Amniotic epithelial cell (primary cell): ENCODE measurements around the gene TET3.

Experiments
- DNase-seq: peaks from one replicate; pipeline ENCODE4 v3.0.0-alpha.2; 2010; ENCODE audit warnings: low read depth

Gene TET3

GRCh38 chr2:74005786-74006185 lies 21.1 kb downstream of the TET3 start:
- DNase-seq, result no peak

GRCh38 chr2:74006459-74006858 lies 21.7 kb downstream of the TET3 start:
- DNase-seq, result no peak

- DNase-seq, result no peak
Observed at GRCh38 chr2:74007121-74007520, 22.4 kb downstream of the TET3 start.

GRCh38 chr2:74007711-74008110 lies 23.0 kb downstream of the TET3 start:
- no peak for DNase-seq

- peak; percentile 62 for DNase-seq
Observed at GRCh38 chr2:74008761-74009395, 24.2 kb downstream of the TET3 start.

GRCh38 chr2:74009577-74009976 lies 24.9 kb downstream of the TET3 start:
- DNase-seq, result no peak

- DNase-seq, result no peak
Observed at GRCh38 chr2:74010087-74010541, 25.4 kb downstream of the TET3 start.

- DNase-seq, result no peak
Observed at GRCh38 chr2:74011246-74011645, 26.5 kb downstream of the TET3 start.

- no peak for DNase-seq
Observed at GRCh38 chr2:74014813-74015212, 30.1 kb downstream of the TET3 start.

GRCh38 chr2:74017223-74017622 lies 32.5 kb downstream of the TET3 start:
- DNase-seq, result no peak

GRCh38 chr2:74019516-74019915 lies 34.8 kb downstream of the TET3 start:
- DNase-seq, result no peak

GRCh38 chr2:74020702-74021406 lies 36.1 kb downstream of the TET3 start:
- DNase-seq, result peak; percentile 79

GRCh38 chr2:74021407-74021755 lies 36.7 kb downstream of the TET3 start:
- DNase-seq, result no peak

GRCh38 chr2:74024216-74024615 lies 39.5 kb downstream of the TET3 start:
- DNase-seq, result no peak

- no peak for DNase-seq
Observed at GRCh38 chr2:74025971-74026612, 41.4 kb downstream of the TET3 start.

- no peak for DNase-seq
Observed at GRCh38 chr2:74026687-74027241, 42.1 kb downstream of the TET3 start.

- DNase-seq, result no peak
Observed at GRCh38 chr2:74027496-74027895, 42.8 kb downstream of the TET3 start.

GRCh38 chr2:74028290-74028689 lies 43.6 kb downstream of the TET3 start:
- no peak for DNase-seq

GRCh38 chr2:74028741-74029140 lies 44.0 kb downstream of the TET3 start:
- DNase-seq, result no peak

- no peak for DNase-seq
Observed at GRCh38 chr2:74029714-74030397, 45.1 kb downstream of the TET3 start.

GRCh38 chr2:74031221-74031620 lies 46.5 kb downstream of the TET3 start:
- DNase-seq, result no peak

- no peak for DNase-seq
Observed at GRCh38 chr2:74031959-74032287, 47.2 kb downstream of the TET3 start.

- DNase-seq, result no peak
Observed at GRCh38 chr2:74033375-74033774, 48.7 kb downstream of the TET3 start.
